Activated CD4-positive, alpha-beta memory T cell treated with anti-CD3 and anti-CD28 coated beads, Interleukin-2, amount 10 ng/mL, durations not matched to agents 7 days and 5 days (primary cell): ENCODE measurements around the gene PIP. TPM values are rescaled to one million over a fixed set of nuclear protein-coding genes. Genes with fewer than 3 reads are reported as not detected.
"Not testable (repeated sequence)": the region's sequence is repeated elsewhere in the genome, so short reads cannot be mapped to it uniquely, and the experiment has no call there.

ENCODE experiments used
- CTCF ChIA-PET: fragments of 350-600 bp; sonication (Branson Sonifier 250); formaldehyde crosslinking; loops from one replicate; lab custom pipeline; 2021; ENCODE audit warnings: antibody characterized with exemption, inconsistent platforms; lab: Charles Lee
- POLR2A ChIA-PET: fragments of 350-600 bp; sonication (Branson Sonifier 250); formaldehyde crosslinking; loops from one replicate; lab custom pipeline; 2021; ENCODE audit warnings: antibody characterized with exemption; lab: Charles Lee
- DNase-seq: peaks from one replicate; pipeline ENCODE4 v3.0.0-alpha.2; 2020
- H3K27ac Mint-ChIP-seq: one replicate; pipeline ENCODE4 v1.8.0; 2021; ENCODE audit warnings: mild to moderate bottlenecking, mixed read lengths
- H3K27me3 Mint-ChIP-seq: one replicate; pipeline ENCODE4 v1.8.0; 2021; ENCODE audit warnings: mixed read lengths
- H3K36me3 Mint-ChIP-seq: one replicate; pipeline ENCODE4 v1.8.0; 2021; ENCODE audit warnings: low read depth, mixed read lengths
- H3K4me1 Mint-ChIP-seq: one replicate; pipeline ENCODE4 v1.8.0; 2021; ENCODE audit warnings: mixed read lengths
- H3K4me3 Mint-ChIP-seq: one replicate; pipeline ENCODE4 v1.8.0; 2021; ENCODE audit warnings: mild to moderate bottlenecking, mixed read lengths
- H3K9me3 Mint-ChIP-seq: one replicate; pipeline ENCODE4 v1.8.0; 2021; ENCODE audit warnings: mixed read lengths
- total RNA-seq, 2 experiments: library from RNA; stranded (reverse); gene quantifications; one replicate each; pipeline ENCODE4 v1.2.3, GENCODE V29; 2021

PIP gene
- total RNA-seq, 2 experiments from 2014 or later, result not detected

DNA sequence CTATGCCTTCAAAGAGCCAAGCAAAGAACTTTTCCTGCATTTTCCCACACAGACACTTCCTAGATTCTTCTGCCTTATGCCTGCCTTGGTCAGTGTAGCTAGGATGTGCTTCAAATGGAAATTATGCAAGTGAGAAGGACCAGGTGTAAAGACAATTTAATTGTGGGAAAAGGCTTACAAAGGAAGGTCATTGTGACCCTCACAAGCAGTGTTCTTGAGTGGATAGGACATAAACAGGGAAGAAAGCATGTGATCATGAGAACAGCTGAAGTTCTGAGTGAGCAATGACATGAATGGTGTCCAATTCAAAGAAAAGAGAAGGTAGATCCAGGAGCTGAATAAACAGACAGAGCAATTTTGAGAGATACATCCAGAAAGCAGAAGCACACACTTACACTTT lies 1.3 kb upstream of the PIP start:
- POLR2A ChIA-PET, result no interaction called here
- DNase-seq, result no peak
- Mint-ChIP-seq H3K27me3 (peaks cover 11% of the 10 kb centered on the region), H3K4me3 (no peak overlapping the region), H3K9me3 (peaks cover 2% of the 10 kb centered on the region), H3K36me3 (no peaks in the 10 kb centered on the region), H3K4me1 (no peaks in the 10 kb centered on the region), H3K27ac (no peak overlapping the region)
- CTCF ChIA-PET, result no interaction called here

DNA sequence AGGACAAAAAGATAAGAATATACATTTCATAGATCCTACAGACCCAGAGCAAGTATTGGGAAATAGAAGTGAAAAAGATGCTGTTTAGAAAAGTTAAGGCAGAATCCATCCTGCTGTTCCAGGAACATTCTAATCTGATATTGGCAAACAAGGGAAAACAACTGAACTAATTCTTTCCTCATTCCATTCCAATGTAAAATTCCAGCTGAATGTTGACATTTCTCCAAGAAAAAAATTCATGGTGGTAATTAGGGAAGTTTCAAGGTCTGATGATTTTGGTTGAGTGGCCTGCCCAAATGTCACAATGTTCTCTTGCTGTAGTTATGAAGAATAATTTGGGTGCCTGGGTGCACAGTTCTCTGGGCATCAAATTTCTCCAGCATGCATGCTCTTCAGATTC lies 15.2 kb downstream of the PIP start:
- Mint-ChIP-seq H3K4me1 (no peaks in the 10 kb centered on the region), H3K9me3 (no peaks in the 10 kb centered on the region), H3K4me3 (no peak overlapping the region), H3K36me3 (no peaks in the 10 kb centered on the region), H3K27me3 (no peaks in the 10 kb centered on the region), H3K27ac (no peak overlapping the region)
- ChIA-PET CTCF (no interaction called here), POLR2A (no interaction called here)
- no peak for DNase-seq

DNA sequence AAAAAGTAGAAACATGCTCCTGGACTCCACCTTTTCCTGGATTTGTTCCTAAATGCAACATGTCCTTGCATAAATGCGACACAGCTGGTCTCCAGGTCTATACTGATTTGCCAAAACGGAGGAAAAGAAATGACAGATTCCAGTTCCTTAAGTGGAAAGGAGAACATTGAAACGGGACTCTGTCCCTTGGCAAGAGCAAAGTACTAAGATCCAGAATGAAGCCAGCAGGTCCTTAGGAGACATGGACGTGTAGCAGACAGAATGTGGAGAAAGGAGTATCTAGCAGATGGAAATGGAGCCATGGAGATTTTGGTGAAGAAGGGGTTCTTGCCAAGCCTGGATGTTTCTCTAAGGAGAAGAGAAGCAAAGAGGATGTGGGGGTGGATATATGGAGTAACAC lies 16.2 kb downstream of the PIP start:
- no peak for DNase-seq
- POLR2A ChIA-PET, result no interaction called here
- CTCF ChIA-PET, result no interaction called here
- Mint-ChIP-seq H3K27ac (no peak overlapping the region), H3K36me3 (no peaks in the 10 kb centered on the region), H3K27me3 (no peaks in the 10 kb centered on the region), H3K4me3 (no peak overlapping the region), H3K9me3 (no peaks in the 10 kb centered on the region), H3K4me1 (no peaks in the 10 kb centered on the region)

DNA sequence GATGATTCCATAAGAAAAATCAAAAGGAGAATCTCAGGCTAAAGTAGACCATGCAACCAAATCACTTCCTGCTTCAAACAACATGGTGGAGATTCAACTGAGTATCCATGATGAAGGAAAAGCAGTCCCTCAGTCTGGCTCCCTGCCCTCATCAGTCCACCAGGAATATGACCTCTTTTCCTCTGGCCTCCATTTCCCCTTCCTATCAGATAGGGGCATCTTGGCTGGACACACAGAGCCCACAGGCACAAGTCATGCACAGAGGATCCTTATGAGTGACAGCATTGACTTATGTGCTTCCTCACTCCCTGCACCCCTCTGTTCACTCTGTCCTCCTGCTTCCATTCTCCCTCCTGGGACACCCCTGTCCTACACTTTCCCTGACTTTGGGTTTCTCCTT lies 16.8 kb downstream of the PIP start:
- DNase-seq, result no peak
- Mint-ChIP-seq H3K4me1 (no peaks in the 10 kb centered on the region), H3K27me3 (no peaks in the 10 kb centered on the region), H3K4me3 (no peak overlapping the region), H3K27ac (no peak overlapping the region), H3K36me3 (no peaks in the 10 kb centered on the region), H3K9me3 (no peaks in the 10 kb centered on the region)
- CTCF ChIA-PET, result no interaction called here
- POLR2A ChIA-PET, result no interaction called here

DNA sequence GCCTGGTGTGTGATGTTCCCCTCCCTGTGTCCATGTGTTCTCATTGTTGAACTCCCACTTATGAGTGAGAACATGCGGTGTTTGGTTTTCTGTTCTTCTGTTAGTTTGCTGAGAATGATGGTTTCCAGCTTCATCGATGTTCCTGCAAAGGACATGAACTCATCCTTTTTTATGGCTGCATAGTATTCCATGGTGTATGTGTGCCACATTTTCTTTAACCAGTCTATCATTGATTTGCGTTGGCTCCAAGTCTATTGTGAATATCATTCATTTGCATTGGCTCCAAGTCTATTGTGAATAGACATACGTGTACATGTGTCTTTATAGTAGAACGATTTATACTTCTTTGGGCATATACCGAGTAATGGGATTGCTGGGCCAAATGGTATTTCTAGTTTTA lies 18.8 kb downstream of the PIP start:
- H3K9me3 Mint-ChIP-seq, CTCF ChIA-PET, POLR2A ChIA-PET, H3K36me3 Mint-ChIP-seq, H3K4me3 Mint-ChIP-seq, DNase-seq, H3K27ac Mint-ChIP-seq, H3K4me1 Mint-ChIP-seq, H3K27me3 Mint-ChIP-seq: not testable (repeated sequence)

DNA sequence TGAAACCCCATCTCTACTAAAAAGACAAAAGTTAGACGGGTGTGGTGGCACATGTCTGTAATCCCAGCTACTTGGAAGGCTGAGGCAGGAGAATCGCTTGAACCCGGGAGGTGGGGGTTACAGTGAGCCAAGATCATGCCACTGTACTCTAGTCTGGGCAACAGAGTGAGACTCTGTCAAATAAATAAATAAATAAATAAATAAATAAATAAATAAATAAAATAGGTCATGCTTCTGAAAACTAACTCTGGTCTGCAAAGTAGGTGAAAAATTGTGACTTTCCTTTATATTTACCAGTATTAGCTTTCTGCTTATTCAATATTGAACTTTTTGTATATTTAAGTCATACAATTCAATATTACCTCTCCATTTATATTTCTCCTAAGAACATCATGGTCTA lies 26.7 kb downstream of the PIP start:
- not testable (repeated sequence) for DNase-seq, H3K4me3 Mint-ChIP-seq

DNA sequence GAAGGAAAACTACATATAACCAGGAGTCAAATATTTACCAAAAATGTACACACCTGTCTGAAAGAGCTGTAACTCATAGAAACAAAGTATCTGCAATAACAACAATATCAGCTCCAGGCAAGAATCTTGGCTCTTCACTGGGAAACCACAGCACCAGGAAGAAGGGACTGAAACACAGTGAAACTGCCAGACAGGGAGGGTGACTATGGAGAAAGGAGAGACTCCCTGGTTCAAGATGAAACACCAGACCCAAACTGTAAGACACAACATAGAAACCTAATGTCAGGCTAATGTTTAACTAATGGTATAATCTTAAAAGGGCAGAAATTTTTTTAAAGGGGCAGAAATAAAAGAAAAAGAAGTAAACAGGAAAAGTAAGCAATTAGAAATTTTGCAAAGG lies 39.8 kb downstream of the PIP start:
- ChIA-PET CTCF (no interaction called here), POLR2A (no interaction called here)
- Mint-ChIP-seq H3K4me3 (no peak overlapping the region), H3K9me3 (no peaks in the 10 kb centered on the region), H3K36me3 (no peaks in the 10 kb centered on the region), H3K4me1 (no peaks in the 10 kb centered on the region), H3K27ac (no peak overlapping the region), H3K27me3 (peaks cover 3% of the 10 kb centered on the region)
- DNase-seq, result no peak

More for the DNA sequence above, 26.7 kb downstream of the PIP start:
- H3K27me3 Mint-ChIP-seq, H3K36me3 Mint-ChIP-seq, POLR2A ChIA-PET, H3K9me3 Mint-ChIP-seq, H3K27ac Mint-ChIP-seq, H3K4me1 Mint-ChIP-seq, CTCF ChIA-PET: not testable (repeated sequence)

DNA sequence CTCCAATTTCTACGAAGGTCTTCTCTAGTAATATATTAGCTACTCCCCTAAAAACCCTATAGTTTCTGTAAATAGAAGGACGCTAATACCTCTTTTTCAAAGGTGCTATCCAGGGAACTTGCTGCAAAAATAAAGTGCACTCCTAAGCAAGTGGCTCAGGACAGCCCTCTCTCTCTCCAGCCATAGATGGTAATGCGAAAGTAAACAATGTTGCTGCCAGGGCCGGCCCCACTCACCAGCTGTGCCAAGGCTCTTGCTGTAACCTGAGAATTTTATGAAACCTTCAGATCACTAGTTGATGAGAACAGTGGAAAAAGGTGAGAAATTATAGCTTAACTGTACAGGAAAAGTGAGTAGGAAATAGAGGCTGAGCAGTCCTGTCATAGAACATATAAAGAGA lies 40.5 kb downstream of the PIP start:
- DNase-seq, result no peak
- ChIA-PET POLR2A (no interaction called here), CTCF (no interaction called here)
- Mint-ChIP-seq H3K9me3 (no peaks in the 10 kb centered on the region), H3K27ac (no peak overlapping the region), H3K4me3 (no peak overlapping the region), H3K4me1 (no peaks in the 10 kb centered on the region), H3K36me3 (no peaks in the 10 kb centered on the region), H3K27me3 (peaks cover 3% of the 10 kb centered on the region)

DNA sequence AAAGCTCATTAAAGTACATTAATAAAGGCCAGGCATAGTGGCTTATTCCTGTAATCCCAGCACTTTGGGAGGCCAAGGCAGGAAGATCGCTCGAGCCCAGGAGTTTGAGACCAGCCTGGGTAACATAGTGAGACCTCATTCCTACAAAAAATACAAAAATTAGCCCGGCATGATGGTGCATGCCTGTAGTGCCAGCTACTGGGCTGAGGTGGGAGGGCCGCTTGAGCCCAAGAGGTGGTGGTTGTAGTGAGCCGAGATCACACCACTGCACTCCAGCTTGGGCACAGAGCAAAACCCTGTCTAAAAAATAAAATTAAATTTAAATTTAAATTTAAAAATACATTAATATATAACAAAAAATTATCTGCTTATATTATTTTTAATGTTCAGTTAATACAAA lies 44.3 kb downstream of the PIP start:
- H3K4me1 Mint-ChIP-seq, result no peaks in the 10 kb centered on the region
- H3K9me3 Mint-ChIP-seq, result peaks cover 8% of the 10 kb centered on the region
- POLR2A ChIA-PET, result no interaction called here
- CTCF ChIA-PET, result no interaction called here
- H3K4me3 Mint-ChIP-seq, result no peak overlapping the region
- no peak for DNase-seq
- no peak overlapping the region for H3K27ac Mint-ChIP-seq
- no peaks in the 10 kb centered on the region for H3K36me3 Mint-ChIP-seq
- H3K27me3 Mint-ChIP-seq, result peaks cover 3% of the 10 kb centered on the region

DNA sequence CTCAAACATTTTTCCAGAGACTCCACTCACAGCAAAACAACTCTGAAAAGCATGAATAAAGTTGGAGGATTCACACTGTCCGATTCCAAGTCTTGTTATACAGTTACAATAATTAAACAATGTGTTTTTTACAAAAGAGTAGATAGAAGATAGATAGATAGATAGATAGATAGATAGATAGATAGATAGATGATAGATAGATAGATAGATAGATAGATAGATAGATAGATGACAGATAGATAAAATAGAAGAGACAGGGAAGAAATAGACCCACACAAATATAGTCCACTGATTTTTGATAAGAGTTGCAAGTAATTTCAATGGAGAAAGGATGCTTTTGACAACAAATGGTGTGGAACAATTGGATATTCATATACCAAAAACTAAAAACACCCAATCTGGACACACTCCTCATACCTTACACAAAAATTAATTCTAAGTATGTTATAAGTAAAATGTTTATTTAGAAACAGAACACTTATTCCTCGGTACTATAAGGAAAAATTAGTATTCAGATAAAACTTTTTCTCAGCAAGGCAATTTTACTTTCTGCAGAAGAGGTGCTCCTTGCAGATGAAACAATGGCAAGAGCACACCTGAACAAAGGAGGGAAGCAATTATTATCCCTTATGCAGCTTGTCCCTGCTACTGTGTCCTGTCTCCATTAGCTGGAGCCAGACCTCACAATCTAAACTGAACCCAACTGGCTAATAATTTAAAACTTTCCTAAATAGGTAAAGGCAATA lies 45.7 kb downstream of the PIP start:
- CTCF ChIA-PET, result no interaction called here
- H3K27ac Mint-ChIP-seq, result no peak overlapping the region
- H3K4me3 Mint-ChIP-seq, result no peak overlapping the region
- POLR2A ChIA-PET, result no interaction called here
- DNase-seq, result no peak
- H3K27me3 Mint-ChIP-seq, result no peaks in the 10 kb centered on the region
- no peaks in the 10 kb centered on the region for H3K4me1 Mint-ChIP-seq
- H3K9me3 Mint-ChIP-seq, result peaks cover 8% of the 10 kb centered on the region
- H3K36me3 Mint-ChIP-seq, result no peaks in the 10 kb centered on the region

DNA sequence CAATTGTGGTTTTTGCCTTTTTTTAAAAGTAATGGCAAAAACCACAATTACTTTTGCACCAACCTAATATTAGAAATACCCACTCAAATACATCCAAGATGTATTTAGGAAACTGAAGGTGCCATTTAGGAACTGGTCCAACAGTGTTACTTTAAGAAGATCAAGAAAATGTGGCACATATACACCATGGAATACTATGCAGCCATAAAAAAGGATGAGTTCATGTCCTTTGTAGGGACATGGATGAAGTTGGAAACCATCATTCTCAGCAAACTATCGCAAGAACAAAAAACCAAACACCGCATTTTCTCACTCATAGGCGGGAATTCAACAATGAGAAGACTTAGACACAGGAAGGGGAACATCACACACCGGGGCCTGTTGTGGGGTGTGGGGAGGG lies 48.9 kb downstream of the PIP start:
- CTCF ChIA-PET, H3K27me3 Mint-ChIP-seq, H3K27ac Mint-ChIP-seq, POLR2A ChIA-PET, DNase-seq, H3K4me1 Mint-ChIP-seq, H3K9me3 Mint-ChIP-seq, H3K36me3 Mint-ChIP-seq, H3K4me3 Mint-ChIP-seq: not testable (repeated sequence)

DNA sequence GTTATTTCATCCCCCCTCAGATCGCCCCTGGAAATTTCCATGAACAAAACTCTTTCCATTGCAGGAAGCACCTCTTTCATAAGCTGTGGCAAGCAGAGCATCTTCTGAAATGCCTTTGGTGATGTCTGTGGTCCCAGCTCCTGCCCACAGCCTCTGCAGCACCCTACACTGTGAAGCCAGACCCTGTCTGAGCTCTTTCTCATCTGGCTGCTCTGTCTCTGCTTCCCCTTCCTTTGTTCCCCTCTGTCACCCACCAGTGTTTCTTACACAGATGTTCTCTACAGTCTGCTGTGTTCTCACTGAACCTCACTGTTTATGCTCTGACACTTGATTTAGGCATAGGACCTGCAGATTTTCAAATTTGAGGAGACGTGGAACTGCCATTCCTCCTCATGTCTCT lies 49.5 kb downstream of the PIP start:
- ChIA-PET CTCF (no interaction called here), POLR2A (no interaction called here)
- DNase-seq, result no peak
- Mint-ChIP-seq H3K36me3 (no peaks in the 10 kb centered on the region), H3K4me3 (no peak overlapping the region), H3K27ac (no peak overlapping the region), H3K4me1 (no peaks in the 10 kb centered on the region), H3K27me3 (peaks cover 11% of the 10 kb centered on the region), H3K9me3 (peaks cover 8% of the 10 kb centered on the region)

DNA sequence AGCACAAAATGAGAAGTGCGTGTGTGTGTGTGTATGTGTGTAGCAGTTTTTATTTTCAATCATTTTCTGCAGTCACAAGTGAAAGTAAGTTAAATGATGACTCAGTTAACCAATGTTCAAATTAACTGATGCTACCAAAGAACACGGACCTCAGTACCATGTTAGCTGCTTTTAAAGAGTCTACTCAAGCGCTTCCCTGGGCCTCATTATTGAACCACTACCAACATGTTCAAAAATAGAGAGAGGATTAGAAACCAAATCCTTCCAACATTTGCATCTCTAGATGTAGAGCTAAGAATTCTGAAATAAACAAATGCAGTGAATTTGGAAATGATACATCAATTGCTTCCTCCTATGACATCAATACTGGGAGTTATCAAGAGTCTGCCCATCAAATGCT lies 51.1 kb downstream of the PIP start, which contains the start of gene TAS2R39:
TAS2R39 (plus strand) TSS at position 396 of the 400 bp plus-strand sequence; CDS start at position 396, 0 bp downstream.
- CTCF ChIA-PET, result no interaction called here
- Mint-ChIP-seq H3K27me3 (peaks cover 15% of the 10 kb centered on the region), H3K27ac (no peak within 1 kb of the TSS)

DNA sequence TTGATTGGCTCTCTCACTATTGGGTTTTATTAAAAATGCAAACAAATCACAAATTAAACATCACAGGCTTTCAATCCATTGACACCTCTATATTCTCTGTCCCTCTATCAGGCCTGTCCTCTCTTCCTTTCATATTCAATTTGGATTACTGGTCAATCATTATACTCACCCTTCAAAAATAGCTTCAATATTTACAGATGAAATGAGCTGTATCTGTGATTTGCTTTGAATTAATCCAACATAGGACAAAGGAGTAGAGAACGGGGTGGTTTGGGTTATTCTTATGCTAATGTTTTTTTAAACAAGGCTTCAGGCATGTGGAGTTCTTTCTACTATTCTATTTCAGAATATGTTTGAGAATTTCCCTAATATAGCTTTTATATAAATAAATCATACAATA lies 53.7 kb downstream of the PIP start:
- POLR2A ChIA-PET, result no interaction called here
- no peak overlapping the region for H3K27ac Mint-ChIP-seq
- CTCF ChIA-PET, result no interaction called here

More for the DNA sequence above, 51.1 kb downstream of the PIP start, which contains the start of gene TAS2R39:
- Mint-ChIP-seq H3K4me3 (no peak within 1 kb of the TSS), H3K9me3 (peaks cover 5% of the 10 kb centered on the region), H3K36me3 (no peaks in the 10 kb centered on the region), H3K4me1 (no peaks in the 10 kb centered on the region)
- POLR2A ChIA-PET, result no interaction called here
- no peak for DNase-seq

More for the DNA sequence above, 53.7 kb downstream of the PIP start:
- H3K27me3 Mint-ChIP-seq, result peaks cover 15% of the 10 kb centered on the region
- H3K4me1 Mint-ChIP-seq, result no peaks in the 10 kb centered on the region
- no peak overlapping the region for H3K4me3 Mint-ChIP-seq
- H3K9me3 Mint-ChIP-seq, result no peaks in the 10 kb centered on the region
- H3K36me3 Mint-ChIP-seq, result no peaks in the 10 kb centered on the region
- DNase-seq, result no peak
